ENCODE data around the gene GABRD.

GRCh38 chr1:2027961-2028583, 8.9 kb downstream of the GABRD start:
- TF ChIP-seq CTCF (IDR thresholded peaks at IDR 0.05): no peak
- no peak for TF ChIP-seq POLR2A (IDR thresholded peaks at IDR 0.05)

All from body of pancreas (tissue), 4 donors.